Neural progenitor cell (in vitro differentiated cells): ENCODE results near the gene WDR41.

ENCODE experiments used
- EZH2 ChIP-seq: fragments of 200-600 bp; sonication (generic); IDR thresholded peaks from 2 replicates; pipeline ENCODE4 v1.6.1; 2017; ENCODE audit warnings: antibody characterized with exemption, mild to moderate bottlenecking, moderate library complexity
- TF ChIP-seq, protein P1 (sequence below): fragments of 200-600 bp; sonication (generic); IDR thresholded peaks from 2 replicates; pipeline ENCODE4 v1.5.1; 2017; ENCODE audit warnings: antibody characterized with exemption, mild to moderate bottlenecking

DNA sequence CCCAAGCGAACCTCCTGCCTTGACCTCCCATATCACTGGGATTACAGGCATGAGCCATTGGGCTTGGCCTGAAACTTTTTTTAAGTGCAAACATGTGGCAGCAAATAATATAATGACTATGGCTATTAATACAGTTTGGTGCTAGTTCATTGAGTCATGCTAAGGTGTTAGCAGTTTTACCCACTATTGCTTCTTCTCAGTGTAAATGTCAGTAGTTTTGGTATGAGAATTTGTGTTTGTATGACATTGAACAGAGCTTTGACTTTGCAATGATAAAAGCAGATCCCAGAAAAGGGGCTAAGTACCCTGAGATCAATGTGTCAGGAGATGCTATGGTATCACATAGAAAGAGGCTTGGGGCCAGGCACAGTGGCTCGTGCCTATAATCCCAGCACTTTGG is 67.2 kb downstream of the WDR41 start:
- TF ChIP-seq, protein P1, sequence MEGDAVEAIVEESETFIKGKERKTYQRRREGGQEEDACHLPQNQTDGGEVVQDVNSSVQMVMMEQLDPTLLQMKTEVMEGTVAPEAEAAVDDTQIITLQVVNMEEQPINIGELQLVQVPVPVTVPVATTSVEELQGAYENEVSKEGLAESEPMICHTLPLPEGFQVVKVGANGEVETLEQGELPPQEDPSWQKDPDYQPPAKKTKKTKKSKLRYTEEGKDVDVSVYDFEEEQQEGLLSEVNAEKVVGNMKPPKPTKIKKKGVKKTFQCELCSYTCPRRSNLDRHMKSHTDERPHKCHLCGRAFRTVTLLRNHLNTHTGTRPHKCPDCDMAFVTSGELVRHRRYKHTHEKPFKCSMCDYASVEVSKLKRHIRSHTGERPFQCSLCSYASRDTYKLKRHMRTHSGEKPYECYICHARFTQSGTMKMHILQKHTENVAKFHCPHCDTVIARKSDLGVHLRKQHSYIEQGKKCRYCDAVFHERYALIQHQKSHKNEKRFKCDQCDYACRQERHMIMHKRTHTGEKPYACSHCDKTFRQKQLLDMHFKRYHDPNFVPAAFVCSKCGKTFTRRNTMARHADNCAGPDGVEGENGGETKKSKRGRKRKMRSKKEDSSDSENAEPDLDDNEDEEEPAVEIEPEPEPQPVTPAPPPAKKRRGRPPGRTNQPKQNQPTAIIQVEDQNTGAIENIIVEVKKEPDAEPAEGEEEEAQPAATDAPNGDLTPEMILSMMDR, result no peak
- no peak for TF ChIP-seq EZH2
